HEK293 (cell line): ENCODE data around the gene EXD3.
"Not testable (repeated sequence)": the region's sequence is repeated elsewhere in the genome, so short reads cannot be mapped to it uniquely, and the experiment has no call there.

Experiments used
- CTCF ChIA-PET: fragments of 350-600 bp; formaldehyde crosslinking; extraction: SDS; loops from one replicate; lab custom pipeline; 2021; ENCODE audit warnings: antibody characterized with exemption; lab: Yijun Ruan, JAX
- POLR2A ChIA-PET: fragments of 300-600 bp; formaldehyde crosslinking; extraction: SDS; loops from one replicate; lab custom pipeline; 2020; ENCODE audit warnings: antibody characterized with exemption, inconsistent platforms; lab: Yijun Ruan, JAX
- H3K27ac ChIP-seq: fragments of 200-500 bp; sonication (Bioruptor generic); 2 replicates; pipeline ENCODE4 v1.5.1; 2014; ENCODE audit warnings: low read depth, low read length, control low read depth, inconsistent platforms; ENCODE audit errors: extremely low read depth
- H3K36me3 ChIP-seq, 2 experiments: fragments of 200-500 bp in 1 of 2; sonication (Bioruptor generic) in 1 of 2; 1 replicate in 1 of 2; 2 replicates in 1 of 2; pipeline ENCODE4 v1.5.1; 2014 to 2017; ENCODE audit warnings: inconsistent platforms in 2 of 2, low read length in 2 of 2; ENCODE audit not compliant: control insufficient read depth in 2 of 2, insufficient read depth in 1 of 2
- H3K4me1 ChIP-seq: fragments of 200-500 bp; sonication (Bioruptor generic); 2 replicates; pipeline ENCODE4 v1.5.1; 2014; ENCODE audit warnings: mild to moderate bottlenecking, low read length, inconsistent platforms; ENCODE audit not compliant: control insufficient read depth, insufficient read depth
- H3K4me3 ChIP-seq: 2 replicates; pipeline ENCODE4 v1.5.1; 2011; ENCODE audit warnings: low read depth, mild to moderate bottlenecking, control low read depth, low read length, moderate library complexity
- H3K9me3 ChIP-seq: fragments of 200-500 bp; sonication (Bioruptor generic); 2 replicates; pipeline ENCODE4 v1.5.1; 2014; ENCODE audit warnings: low read depth, low read length, inconsistent platforms; ENCODE audit not compliant: control insufficient read depth, insufficient read depth
- KLF1 ChIP-seq: fragments of 450-650 bp; formaldehyde crosslinking; IDR thresholded peaks from 2 replicates; pipeline ENCODE4 v1.5.1; 2016; ENCODE audit warnings: missing biosample characterization, missing genetic modification characterization
- PRDM2 ChIP-seq: fragments of 450-650 bp; formaldehyde crosslinking; IDR thresholded peaks from 2 replicates; pipeline ENCODE4 v1.5.1; 2016; ENCODE audit warnings: missing biosample characterization, missing genetic modification characterization, borderline replicate concordance
- RBAK ChIP-seq: fragments of 450-650 bp; formaldehyde crosslinking; IDR thresholded peaks from 2 replicates; pipeline ENCODE4 v1.5.1; 2016; ENCODE audit warnings: missing biosample characterization, missing genetic modification characterization
- ZFP69B ChIP-seq: fragments of 450-650 bp; formaldehyde crosslinking; IDR thresholded peaks from 2 replicates; pipeline ENCODE4 v1.5.1; 2016; ENCODE audit warnings: missing biosample characterization, missing genetic modification characterization
- ZNF133 ChIP-seq: fragments of 450-650 bp; formaldehyde crosslinking; IDR thresholded peaks from 2 replicates; pipeline ENCODE4 v1.5.1; 2016; ENCODE audit warnings: missing biosample characterization, missing genetic modification characterization
- ZNF184 ChIP-seq: fragments of 450-650 bp; IDR thresholded peaks from 2 replicates; pipeline ENCODE4 v1.5.1; 2018; ENCODE audit warnings: missing biosample characterization, mild to moderate bottlenecking, missing genetic modification characterization
- ZNF2 ChIP-seq: fragments of 450-650 bp; formaldehyde crosslinking; IDR thresholded peaks from 2 replicates; pipeline ENCODE4 v1.5.1; 2016; ENCODE audit warnings: missing biosample characterization, missing genetic modification characterization
- ZNF23 ChIP-seq: fragments of 450-650 bp; formaldehyde crosslinking; IDR thresholded peaks from 2 replicates; pipeline ENCODE4 v1.5.1; 2016; ENCODE audit warnings: missing biosample characterization, missing genetic modification characterization, borderline replicate concordance
- ZNF280C ChIP-seq: fragments of 450-650 bp; formaldehyde crosslinking; IDR thresholded peaks from 2 replicates; pipeline ENCODE4 v1.5.1; 2016; ENCODE audit warnings: missing biosample characterization, missing genetic modification characterization
- ZNF350 ChIP-seq: fragments of 450-650 bp; formaldehyde crosslinking; IDR thresholded peaks from 2 replicates; pipeline ENCODE4 v1.5.0; 2017; ENCODE audit warnings: missing biosample characterization, mild to moderate bottlenecking, missing genetic modification characterization
- ZNF354C ChIP-seq: fragments of 450-650 bp; formaldehyde crosslinking; IDR thresholded peaks from 2 replicates; pipeline ENCODE4 v1.5.1; 2016; ENCODE audit warnings: missing biosample characterization, missing genetic modification characterization, low read depth, borderline replicate concordance
- ZNF629 ChIP-seq: fragments of 450-650 bp; formaldehyde crosslinking; IDR thresholded peaks from 2 replicates; pipeline ENCODE4 v1.5.1; 2017; ENCODE audit warnings: missing biosample characterization, missing genetic modification characterization
- ZNF670 ChIP-seq: fragments of 450-650 bp; formaldehyde crosslinking; IDR thresholded peaks from 2 replicates; pipeline ENCODE4 v1.5.1; 2016; ENCODE audit warnings: missing biosample characterization, missing genetic modification characterization, low read depth
- ZNF830 ChIP-seq: fragments of 450-650 bp; IDR thresholded peaks from 2 replicates; pipeline ENCODE4 v1.5.0; 2018; ENCODE audit warnings: missing biosample characterization, missing genetic modification characterization, low read depth, mild to moderate bottlenecking, moderate library complexity
- ZNF837 ChIP-seq: fragments of 450-650 bp; formaldehyde crosslinking; IDR thresholded peaks from 2 replicates; pipeline ENCODE4 v1.5.1; 2016; ENCODE audit warnings: missing biosample characterization, missing genetic modification characterization

Gene EXD3

GRCh38 chr9:137341227-137341626 is 81.7 kb downstream of the EXD3 start (continued):
- TF ChIP-seq PRDM2 (tag by site-specific recombination), result no peak

GRCh38 chr9:137339908-137340462 is 83.0 kb downstream of the EXD3 start:
- CTCF ChIA-PET, H3K4me3 ChIP-seq, POLR2A ChIA-PET, H3K27ac ChIP-seq, H3K4me1 ChIP-seq, H3K36me3 ChIP-seq, H3K9me3 ChIP-seq: not testable (repeated sequence)
- TF ChIP-seq KLF1 (tag by site-specific recombination), result 0 out of 2 replicates have a peak, but pooled peaks have one; percentile 17

GRCh38 chr9:137339045-137339907 is 83.7 kb downstream of the EXD3 start:
- no peak for TF ChIP-seq RBAK (tag by site-specific recombination)
- no peak for TF ChIP-seq ZNF629 (tag by site-specific recombination)
- TF ChIP-seq ZNF670 (tag by site-specific recombination), result no peak
- TF ChIP-seq ZNF2 (tag by site-specific recombination), result no peak
- TF ChIP-seq ZNF23, result no peak
- no peak for TF ChIP-seq ZNF280C (tag by site-specific recombination)
- TF ChIP-seq ZNF350, result no peak
- no peak for TF ChIP-seq ZNF133 (tag by site-specific recombination)
- no peak for TF ChIP-seq ZNF837
- TF ChIP-seq ZFP69B (tag by site-specific recombination), result no peak
- TF ChIP-seq ZNF830, result no peak
- no peak for TF ChIP-seq ZNF184
- no peak for TF ChIP-seq ZNF354C (tag by site-specific recombination)
- no peaks in the 10 kb centered on the region for H3K36me3 ChIP-seq
- POLR2A ChIA-PET, result no interaction called here
- no peaks in the 10 kb centered on the region for H3K9me3 ChIP-seq
- no peak overlapping the region for H3K4me3 ChIP-seq
- H3K4me1 ChIP-seq, result no peaks in the 10 kb centered on the region
- no peak overlapping the region for H3K27ac ChIP-seq
- CTCF ChIA-PET, result no interaction called here
